OCI-M1 (cell line): Measurements from ENCODE around the gene RAB3C.

Source experiments
- DNase-seq: peaks from one replicate; lab custom pipeline; 2025; lab: John Stamatoyannopoulos, UW

The RAB3C gene

GRCh38 chr5:58885260-58885659 lies 302.4 kb downstream of the RAB3C start:
- no peak for DNase-seq

GRCh38 chr5:58886315-58887207 lies 303.7 kb downstream of the RAB3C start:
- peak; percentile 74 for DNase-seq

DNA sequence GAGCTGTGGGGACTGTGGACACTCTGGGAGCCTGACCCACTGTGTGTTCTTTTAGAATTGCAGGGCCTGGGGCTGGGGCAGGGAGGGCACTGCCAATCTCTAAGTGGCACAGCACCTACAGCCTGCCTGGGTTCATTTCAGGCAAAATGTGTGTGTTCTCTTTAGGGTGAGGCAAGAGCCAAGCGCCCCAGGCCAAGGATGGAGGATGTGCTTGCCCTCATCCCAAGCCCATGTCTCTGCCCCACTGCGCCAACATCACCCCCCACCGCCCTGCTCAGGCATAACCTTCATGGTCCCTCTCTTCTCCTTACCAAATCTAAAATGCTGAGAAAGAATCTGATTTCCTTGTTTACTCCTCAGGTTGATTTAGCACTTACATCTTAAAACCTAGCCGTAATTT lies 304.4 kb downstream of the RAB3C start:
- no peak for DNase-seq

DNA sequence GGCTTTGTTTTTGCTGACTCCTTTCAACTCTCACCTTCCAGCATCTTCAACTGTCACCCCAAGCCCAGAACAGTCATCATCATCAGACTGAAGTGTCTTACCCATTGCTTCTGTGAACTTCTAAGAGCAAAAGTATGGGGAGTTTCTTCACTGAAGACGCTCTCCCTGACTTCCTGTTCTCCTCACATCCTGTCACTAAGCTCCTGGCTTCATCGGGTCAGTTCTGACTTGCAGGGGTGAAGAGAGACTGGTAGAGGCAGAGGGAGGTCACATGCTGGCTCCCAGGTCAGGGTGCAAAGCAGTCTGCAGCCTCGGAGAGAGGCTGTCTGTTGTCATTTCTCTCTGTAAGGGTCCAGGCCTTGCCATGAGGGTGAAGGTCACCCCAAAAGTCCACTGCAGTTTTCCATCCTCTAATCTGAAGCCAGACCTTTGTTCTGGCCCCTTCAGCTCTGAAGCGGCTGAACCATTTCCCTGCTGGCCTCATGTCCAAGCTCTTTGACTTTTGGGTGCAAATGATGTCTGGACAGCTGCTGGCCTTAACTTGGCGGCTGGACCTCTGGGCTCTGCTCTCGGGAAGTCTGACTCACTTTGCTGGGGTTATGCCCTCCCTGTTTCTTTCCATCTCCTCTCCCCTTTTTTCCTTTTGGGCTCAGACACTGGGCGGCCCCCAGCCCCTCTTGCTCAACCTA lies 305.0 kb downstream of the RAB3C start:
- DNase-seq = no peak

GRCh38 chr5:58890265-58890664 lies 307.4 kb downstream of the RAB3C start:
- DNase-seq = no peak

DNA sequence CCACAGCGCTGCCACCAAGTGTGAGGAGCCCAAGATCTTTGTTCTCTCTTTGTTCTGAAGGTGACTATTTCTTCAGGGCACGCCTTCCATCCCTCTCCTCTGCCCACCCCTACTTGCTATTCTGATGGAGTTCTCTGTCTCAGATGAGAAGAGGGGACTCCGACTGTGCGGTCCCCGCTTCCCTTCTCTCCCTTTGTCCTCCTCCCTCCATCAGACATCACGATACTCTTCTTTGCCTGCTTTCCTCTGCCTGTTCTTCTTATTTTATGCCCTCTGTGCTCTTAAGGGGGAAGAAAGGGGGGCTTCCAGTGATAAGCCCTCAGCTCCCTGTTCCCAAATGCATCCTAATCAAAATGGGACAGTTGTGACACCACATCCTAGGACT lies 307.8 kb downstream of the RAB3C start:
- no peak for DNase-seq

GRCh38 chr5:58891086-58891970 lies 308.5 kb downstream of the RAB3C start:
- peak; percentile 79 for DNase-seq

GRCh38 chr5:58891971-58892343 lies 309.1 kb downstream of the RAB3C start:
- no peak for DNase-seq

DNA sequence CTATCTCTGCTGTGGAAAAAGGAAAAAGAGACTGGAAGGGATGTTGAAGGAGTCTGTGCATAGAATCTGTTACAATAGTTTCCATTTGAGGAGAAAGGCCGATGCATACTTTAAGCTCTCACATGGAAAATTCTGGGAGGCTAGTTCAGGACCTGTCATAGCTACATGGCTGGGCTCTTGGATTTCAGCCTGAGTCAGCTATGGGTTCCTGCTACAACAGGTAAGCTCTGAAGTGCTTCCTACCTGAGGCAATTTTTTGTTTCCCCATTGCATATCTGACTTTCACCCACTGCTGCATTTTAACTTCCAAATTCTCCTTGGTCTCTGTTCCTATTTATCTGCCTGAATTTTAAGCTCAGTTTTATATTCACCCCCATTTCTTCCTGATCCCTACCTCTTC lies 310.7 kb downstream of the RAB3C start:
- no peak for DNase-seq

DNA sequence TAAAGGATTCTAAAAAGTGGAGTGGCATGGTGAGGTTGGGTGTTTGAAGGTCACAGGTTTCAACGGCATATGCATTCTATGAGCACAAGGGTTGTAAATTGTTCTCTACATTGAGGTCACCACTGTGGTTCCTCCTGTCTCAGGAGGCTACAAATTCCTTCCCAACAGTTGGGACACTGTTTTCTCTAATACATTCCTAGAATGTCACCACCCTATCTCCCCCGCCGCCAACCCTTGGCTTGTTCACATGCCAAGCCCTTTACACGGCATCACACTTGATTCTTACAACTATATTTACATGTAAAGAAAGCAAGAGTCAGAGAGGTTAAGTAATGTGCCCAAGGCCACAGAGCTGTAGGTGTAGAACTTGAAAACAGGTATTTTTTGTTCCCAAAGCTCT lies 315.1 kb downstream of the RAB3C start:
- no peak for DNase-seq

- peak; percentile 8 for DNase-seq
These were observed 315.7 kb downstream of the RAB3C start for GRCh38 chr5:58898538-58898937.

- no peak for DNase-seq
These were observed 318.4 kb downstream of the RAB3C start for GRCh38 chr5:58901271-58901670.

- no peak for DNase-seq
These were observed 319.4 kb downstream of the RAB3C start for GRCh38 chr5:58902305-58902704.

- peak; percentile 39 for DNase-seq
These were observed 319.9 kb downstream of the RAB3C start for GRCh38 chr5:58902765-58903164.

DNA sequence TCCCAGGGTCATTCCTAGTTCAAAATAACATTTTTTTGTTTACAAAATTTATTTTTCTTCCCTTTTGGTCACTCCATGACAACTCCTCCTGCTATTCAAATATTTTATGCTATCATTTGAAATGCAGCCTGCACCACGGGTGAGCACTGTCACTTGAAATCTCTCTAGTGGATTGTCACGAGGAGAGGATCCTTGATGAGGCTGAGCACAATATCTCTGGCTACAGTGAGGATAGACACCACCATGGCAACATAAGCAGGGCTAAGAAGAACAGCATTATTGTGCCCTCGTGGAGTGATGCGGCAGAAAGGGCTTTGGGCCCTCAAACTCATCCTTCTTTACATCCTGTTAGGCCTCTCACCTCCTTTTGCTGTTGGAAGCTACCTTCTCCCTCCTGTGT lies 321.9 kb downstream of the RAB3C start:
- no peak for DNase-seq

DNA sequence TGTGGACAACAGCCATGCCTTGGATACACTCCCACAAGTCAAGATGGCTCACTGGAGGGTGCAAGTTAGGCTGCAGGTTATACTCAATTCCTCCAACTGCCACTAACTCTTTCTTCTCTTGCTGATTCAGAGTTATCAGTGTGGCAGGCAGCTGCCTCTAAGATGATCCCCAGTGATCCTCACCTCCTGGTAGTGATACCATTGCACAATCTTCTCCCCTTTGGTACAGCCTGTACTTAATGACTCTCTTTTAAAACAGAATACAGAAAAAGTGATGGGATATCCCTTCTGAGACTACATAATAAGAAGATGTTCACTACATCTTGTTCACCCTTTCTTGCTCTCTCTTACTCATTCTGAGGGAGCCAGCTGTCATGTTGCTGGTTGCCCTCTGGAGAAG lies 323.1 kb downstream of the RAB3C start:
- DNase-seq = no peak
